WI38 (cell line): ENCODE data around the gene DNAH10.

Experiments used
- H3K4me3 ChIP-seq: 2 replicates; pipeline ENCODE4 v1.5.1; 2011; ENCODE audit warnings: low read depth, mild to moderate bottlenecking, control low read depth, low read length
- TF ChIP-seq, protein P1 (sequence below): IDR thresholded peaks from 2 replicates; pipeline ENCODE4 v1.5.1; 2012; ENCODE audit warnings: low read depth, mild to moderate bottlenecking, control low read depth, low read length

DNAH10 gene

GRCh38 chr12:123948401-123948795 lies 186.3 kb downstream of the DNAH10 start:
- TF ChIP-seq, protein P1, sequence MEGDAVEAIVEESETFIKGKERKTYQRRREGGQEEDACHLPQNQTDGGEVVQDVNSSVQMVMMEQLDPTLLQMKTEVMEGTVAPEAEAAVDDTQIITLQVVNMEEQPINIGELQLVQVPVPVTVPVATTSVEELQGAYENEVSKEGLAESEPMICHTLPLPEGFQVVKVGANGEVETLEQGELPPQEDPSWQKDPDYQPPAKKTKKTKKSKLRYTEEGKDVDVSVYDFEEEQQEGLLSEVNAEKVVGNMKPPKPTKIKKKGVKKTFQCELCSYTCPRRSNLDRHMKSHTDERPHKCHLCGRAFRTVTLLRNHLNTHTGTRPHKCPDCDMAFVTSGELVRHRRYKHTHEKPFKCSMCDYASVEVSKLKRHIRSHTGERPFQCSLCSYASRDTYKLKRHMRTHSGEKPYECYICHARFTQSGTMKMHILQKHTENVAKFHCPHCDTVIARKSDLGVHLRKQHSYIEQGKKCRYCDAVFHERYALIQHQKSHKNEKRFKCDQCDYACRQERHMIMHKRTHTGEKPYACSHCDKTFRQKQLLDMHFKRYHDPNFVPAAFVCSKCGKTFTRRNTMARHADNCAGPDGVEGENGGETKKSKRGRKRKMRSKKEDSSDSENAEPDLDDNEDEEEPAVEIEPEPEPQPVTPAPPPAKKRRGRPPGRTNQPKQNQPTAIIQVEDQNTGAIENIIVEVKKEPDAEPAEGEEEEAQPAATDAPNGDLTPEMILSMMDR = no peak
- H3K4me3 ChIP-seq = no peak overlapping the region

DNA sequence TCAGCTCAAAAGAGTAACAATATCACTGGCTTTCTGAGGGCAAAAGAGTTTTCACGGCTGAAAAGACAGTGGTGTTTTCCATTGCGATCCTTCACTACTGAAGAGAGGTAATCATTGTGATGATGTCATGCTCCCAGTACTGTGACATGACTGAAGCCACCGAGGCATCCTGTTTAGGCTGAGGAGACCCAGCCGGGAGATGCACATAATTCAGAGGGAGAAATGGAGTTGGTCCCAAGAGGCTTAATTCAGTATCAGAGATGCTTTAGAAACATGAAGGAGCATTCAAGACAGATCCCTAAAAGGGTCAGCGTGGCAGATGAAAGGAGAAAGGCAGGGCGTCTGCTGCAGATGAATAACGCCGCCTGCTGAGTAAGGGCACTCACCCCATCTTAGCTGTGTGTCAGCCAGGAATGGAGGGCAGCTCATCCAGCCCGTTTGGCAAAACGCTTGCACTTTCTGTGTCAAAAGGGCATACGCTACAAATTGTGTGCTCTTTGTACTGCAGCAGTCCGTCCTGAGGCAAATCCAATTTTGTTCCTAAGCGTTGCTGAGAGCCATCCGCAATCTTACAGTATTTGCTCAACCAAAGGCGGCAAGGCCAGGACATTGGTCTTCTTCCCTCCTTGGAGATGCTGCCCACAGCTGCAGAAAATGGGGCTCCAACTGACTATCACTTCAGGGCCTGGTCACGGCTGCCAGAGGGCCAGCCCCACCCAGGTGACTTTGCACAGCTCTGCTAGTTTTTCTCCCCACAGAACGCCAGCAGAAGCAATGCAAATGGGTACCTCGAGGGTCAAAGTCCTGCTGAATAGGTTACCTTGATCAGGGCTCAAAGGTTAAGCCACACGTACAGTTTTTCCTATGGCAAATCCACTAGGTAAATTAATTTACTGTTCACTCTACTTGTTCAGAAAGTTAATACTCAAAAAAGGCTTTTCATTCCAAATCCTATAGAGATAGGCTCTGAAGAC lies 187.0 kb downstream of the DNAH10 start:
- no peak overlapping the region for H3K4me3 ChIP-seq
- TF ChIP-seq, protein P1 = no peak

GRCh38 chr12:123949770-123950165 lies 187.7 kb downstream of the DNAH10 start:
- H3K4me3 ChIP-seq = no peak overlapping the region
- TF ChIP-seq, protein P1 = no peak

GRCh38 chr12:123950476-123951349 lies 188.6 kb downstream of the DNAH10 start:
- no peak overlapping the region for H3K4me3 ChIP-seq
- TF ChIP-seq, protein P1 = no peak

GRCh38 chr12:123951467-123951866 lies 189.4 kb downstream of the DNAH10 start:
- TF ChIP-seq, protein P1 = no peak
- H3K4me3 ChIP-seq = no peak overlapping the region

- no peak overlapping the region for H3K4me3 ChIP-seq
- TF ChIP-seq, protein P1 = no peak
Measured at GRCh38 chr12:123952037-123952436, 189.9 kb downstream of the DNAH10 start.
